HCT116 (cell line): ENCODE data around the gene KIF12. TPM values are rescaled to one million over a fixed set of nuclear protein-coding genes. Genes with fewer than 3 reads are reported as not detected.

Experiments
- ATAC-seq: fragments of 200-7000 bp; cut with Tn5 transposase; 2 replicates; pipeline ENCODE4 v1.9.1; 2020; ENCODE audit warnings: mild to moderate bottlenecking, moderate library complexity
- BruUV-seq: library from RNA; stranded (reverse); fragments of 400-500 nt; replicated peaks from 2 replicates; lab custom pipeline; 2021; lab: Mats Ljungman, UMichigan
- CTCF ChIA-PET: fragments of 300-600 bp; sonication (Branson Sonifier 250); formaldehyde crosslinking; loops from one replicate; lab custom pipeline; 2021; ENCODE audit warnings: antibody characterized with exemption; lab: Charles Lee
- POLR2A ChIA-PET: fragments of 300-600, 350-600 bp; sonication (Branson Sonifier 250); formaldehyde crosslinking; loops from one replicate; lab custom pipeline; 2021; ENCODE audit warnings: antibody characterized with exemption; lab: Charles Lee
- RAD21 ChIA-PET, 2 experiments: fragments of 300-600 bp; sonication (Branson Sonifier 250); formaldehyde crosslinking; loops; one replicate each; lab custom pipeline; 2023; ENCODE audit warnings: low total read pairs in 2 of 2; ENCODE audit not compliant: uncharacterized antibody in 2 of 2, unreplicated experiment in 2 of 2, low non-redundant PET in 1 of 2; lab: Charles Lee
- DNase-seq: peaks from one replicate; pipeline ENCODE4 v3.0.0-alpha.2; 2010; ENCODE audit warnings: low read depth, low spot score
- H2AFZ ChIP-seq: fragments of 200-600 bp; shearing (Covaris generic), sonication (generic); 2 replicates; pipeline ENCODE4 v1.6.1; 2017; ENCODE audit warnings: low read depth, mixed run types, mixed read lengths, antibody characterized with exemption, low read length; ENCODE audit not compliant: poor library complexity, severe bottlenecking
- H3K27ac ChIP-seq: 2 replicates; pipeline ENCODE4 v1.5.1; 2012; ENCODE audit warnings: low read depth, low read length
- H3K27me3 ChIP-seq: fragments of 200-600 bp; sonication (generic); 2 replicates; pipeline ENCODE4 v1.6.1; 2016; ENCODE audit warnings: mixed run types, low read length, mixed read lengths; ENCODE audit not compliant: insufficient read depth
- H3K36me3 ChIP-seq, 2 experiments: fragments of 200-500 bp in 1 of 2; fragments of 200-600 bp in 1 of 2; sonication (Bioruptor generic) in 1 of 2; sonication (generic) in 1 of 2; 2 replicates each; pipeline versions ENCODE4 v1.5.1 to v1.6.1; 2014 to 2016; ENCODE audit warnings: low read length in 2 of 2, inconsistent platforms in 1 of 2, mixed read lengths in 1 of 2, mixed run types in 1 of 2; ENCODE audit not compliant: insufficient read depth in 2 of 2, control insufficient read depth in 1 of 2
- H3K4me1 ChIP-seq, 2 experiments: fragments of 200-600 bp in 1 of 2; sonication (generic) in 1 of 2; 2 replicates each; pipeline versions ENCODE4 v1.5.1 to v1.6.1; 2012 to 2017; ENCODE audit warnings: low read length in 2 of 2, inconsistent platforms in 1 of 2, mild to moderate bottlenecking in 1 of 2, mixed read lengths in 1 of 2, mixed run types in 1 of 2, moderate library complexity in 1 of 2; ENCODE audit not compliant: insufficient read depth in 2 of 2, control insufficient read depth in 1 of 2
- H3K4me2 ChIP-seq: fragments of 200-600 bp; sonication (generic); 2 replicates; pipeline ENCODE4 v1.6.1; 2017; ENCODE audit warnings: mixed run types, low read length, mixed read lengths
- H3K4me3 ChIP-seq, 2 experiments: fragments of 200-600 bp in 1 of 2; sonication (generic) in 1 of 2; replicated peaks in 1 of 2; 2 replicates each; pipeline ENCODE4 v1.5.1; 2011 to 2016; ENCODE audit warnings: low read length in 2 of 2, control low read depth in 1 of 2, low read depth in 1 of 2, mild to moderate bottlenecking in 1 of 2, mixed read lengths in 1 of 2, mixed run types in 1 of 2
- H3K79me2 ChIP-seq: fragments of 200-600 bp; sonication (generic); 2 replicates; pipeline ENCODE4 v1.6.1; 2017; ENCODE audit warnings: mild to moderate bottlenecking, mixed run types, low read length, moderate library complexity, mixed read lengths; ENCODE audit not compliant: insufficient read depth
- H3K9ac ChIP-seq: fragments of 200-600 bp; sonication (generic); 2 replicates; pipeline ENCODE4 v1.6.1; 2016; ENCODE audit warnings: low read length, mixed read lengths
- H3K9me2 ChIP-seq: fragments of 200-600 bp; sonication (generic), shearing (Covaris generic); 2 replicates; pipeline ENCODE4 v1.6.1; 2017; ENCODE audit warnings: mixed run types, mild to moderate bottlenecking, moderate library complexity; ENCODE audit not compliant: insufficient read depth
- H3K9me3 ChIP-seq, 2 experiments: fragments of 200-500 bp in 1 of 2; fragments of 200-600 bp in 1 of 2; sonication (Bioruptor generic) in 1 of 2; sonication (generic) in 1 of 2; 2 replicates each; pipeline ENCODE4 v1.6.1; 2014 to 2017; ENCODE audit warnings: low read length in 2 of 2, mixed read lengths in 2 of 2, inconsistent platforms in 1 of 2, low read depth in 1 of 2, mild to moderate bottlenecking in 1 of 2, mixed run types in 1 of 2, moderate library complexity in 1 of 2; ENCODE audit not compliant: control insufficient read depth in 1 of 2, insufficient read depth in 1 of 2
- H4K20me1 ChIP-seq: fragments of 200-600 bp; sonication (generic), shearing (Covaris generic); 2 replicates; pipeline ENCODE4 v1.6.1; 2017; ENCODE audit warnings: mixed run types, mild to moderate bottlenecking, moderate library complexity; ENCODE audit not compliant: insufficient read depth
- ATF3 ChIP-seq: IDR thresholded peaks from 2 replicates; pipeline ENCODE4 v1.6.1; 2012
- CBX3 ChIP-seq: IDR thresholded peaks from 2 replicates; pipeline ENCODE4 v1.6.1; 2012; ENCODE audit warnings: low read depth
- EGR1 ChIP-seq: IDR thresholded peaks from 2 replicates; pipeline ENCODE4 v1.6.1; 2012; ENCODE audit warnings: low read depth
- FOSL1 ChIP-seq: IDR thresholded peaks from 2 replicates; pipeline ENCODE4 v1.6.1; 2012; ENCODE audit warnings: low read depth
- MAX ChIP-seq: IDR thresholded peaks from 2 replicates; pipeline ENCODE4 v1.6.1; 2012
- POLR2A ChIP-seq: IDR thresholded peaks from 2 replicates; pipeline ENCODE4 v1.7.0; 2011; ENCODE audit warnings: borderline replicate concordance; ENCODE audit not compliant: insufficient read depth, insufficient read length; ENCODE audit errors: extremely low read depth
- POLR2AphosphoS5 ChIP-seq: IDR thresholded peaks from 2 replicates; pipeline ENCODE4 v1.6.1; 2011; ENCODE audit warnings: mild to moderate bottlenecking, low read depth, low read length, moderate library complexity
- REST ChIP-seq: IDR thresholded peaks from 2 replicates; pipeline ENCODE4 v1.6.1; 2012; ENCODE audit warnings: low read depth
- ZBTB33 ChIP-seq: IDR thresholded peaks from 2 replicates; pipeline ENCODE4 v1.6.1; 2011; ENCODE audit warnings: mild to moderate bottlenecking, low read length, moderate library complexity; ENCODE audit not compliant: insufficient replicate concordance; ENCODE audit errors: extremely low read depth
- ZNF274 ChIP-seq: fragments of 200-500 bp; sonication (Bioruptor generic); IDR thresholded peaks from 2 replicates; pipeline ENCODE4 v1.6.1; 2014; ENCODE audit warnings: mild to moderate bottlenecking, low read depth, low read length, inconsistent platforms
- intact Hi-C: fragments of 100-400 bp; cut with micrococcal nuclease; formaldehyde crosslinking; loops from 2 replicates; pipeline ENCODE4 v1.10.0; 2022
- total RNA-seq: library from RNA; stranded (reverse); gene quantifications from one replicate; pipeline ENCODE4 v1.2.1, GENCODE V29; 2021; ENCODE audit not compliant: unreplicated experiment
- TF ChIP-seq, protein P1 (sequence below), 3 experiments: fragments of 200-600 bp in 1 of 3; sonication (generic) in 1 of 3; IDR thresholded peaks in 2 of 3; conservative IDR thresholded peaks in 1 of 3; 2 replicates each; pipeline ENCODE4 v1.5.1; 2012 to 2017; ENCODE audit warnings: low read depth in 2 of 3, low read length in 2 of 3, antibody characterized with exemption in 1 of 3, borderline replicate concordance in 1 of 3, control low read depth in 1 of 3, mild to moderate bottlenecking in 1 of 3, mixed read lengths in 1 of 3, mixed run types in 1 of 3, moderate library complexity in 1 of 3; ENCODE audit not compliant: insufficient read depth in 1 of 3

KIF12 gene
- total RNA-seq, 1 experiment from 2014 or later: 6.4 TPM

- no peak for TF ChIP-seq CBX3
- no peak for TF ChIP-seq ZNF274
- TF ChIP-seq REST: no peak
- TF ChIP-seq FOSL1: no peak
Measured at GRCh38 chr9:114091711-114092110, 7.4 kb downstream of the KIF12 start (continued).

GRCh38 chr9:114090798-114091197 lies 8.3 kb downstream of the KIF12 start:
- Histone ChIP-seq H3K9me2 (no peaks in the 10 kb centered on the region), H3K9me3 (no peaks in the 10 kb centered on the region), H3K79me2 (no peaks in the 10 kb centered on the region), H3K27ac (no peak overlapping the region), H3K4me3 (no peak overlapping the region), H3K9ac (no peak overlapping the region), H3K36me3 (no peaks in the 10 kb centered on the region), H3K27me3 (no peaks in the 10 kb centered on the region), H2AFZ (no peak overlapping the region), H3K4me2 (no peak overlapping the region), H3K4me1 (no peaks in the 10 kb centered on the region), H4K20me1 (no peaks in the 10 kb centered on the region)
- ATAC-seq (no peak), DNase-seq (no peak)
- TF ChIP-seq MAX (no peak), ATF3 (no peak), EGR1 (no peak), ZNF274 (no peak), REST (no peak), POLR2A (no peak), POLR2AphosphoS5 (no peak), ZBTB33 (no peak)
- TF ChIP-seq, protein P1, sequence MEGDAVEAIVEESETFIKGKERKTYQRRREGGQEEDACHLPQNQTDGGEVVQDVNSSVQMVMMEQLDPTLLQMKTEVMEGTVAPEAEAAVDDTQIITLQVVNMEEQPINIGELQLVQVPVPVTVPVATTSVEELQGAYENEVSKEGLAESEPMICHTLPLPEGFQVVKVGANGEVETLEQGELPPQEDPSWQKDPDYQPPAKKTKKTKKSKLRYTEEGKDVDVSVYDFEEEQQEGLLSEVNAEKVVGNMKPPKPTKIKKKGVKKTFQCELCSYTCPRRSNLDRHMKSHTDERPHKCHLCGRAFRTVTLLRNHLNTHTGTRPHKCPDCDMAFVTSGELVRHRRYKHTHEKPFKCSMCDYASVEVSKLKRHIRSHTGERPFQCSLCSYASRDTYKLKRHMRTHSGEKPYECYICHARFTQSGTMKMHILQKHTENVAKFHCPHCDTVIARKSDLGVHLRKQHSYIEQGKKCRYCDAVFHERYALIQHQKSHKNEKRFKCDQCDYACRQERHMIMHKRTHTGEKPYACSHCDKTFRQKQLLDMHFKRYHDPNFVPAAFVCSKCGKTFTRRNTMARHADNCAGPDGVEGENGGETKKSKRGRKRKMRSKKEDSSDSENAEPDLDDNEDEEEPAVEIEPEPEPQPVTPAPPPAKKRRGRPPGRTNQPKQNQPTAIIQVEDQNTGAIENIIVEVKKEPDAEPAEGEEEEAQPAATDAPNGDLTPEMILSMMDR (IDR thresholded peaks at IDR 0.05 in 2 of 3, conservative IDR thresholded peaks at IDR 0.05 in 1 of 3; ENCODE audit: borderline replicate concordance in 1 of 3, insufficient read depth in 1 of 3, low read depth in 2 of 3, low read length in 2 of 3): no peak
- intact Hi-C loops: no loop called here
- RAD21 ChIA-PET: no interaction called here
- CTCF ChIA-PET: interaction anchor here (1.0 kb wide), 2 partner anchors 8 to 17 kb away, joined by 3 read pairs; no protein-coding TSS in a partner anchor
- no TSS peak for BruUV-seq
- POLR2A ChIA-PET: no interaction called here
